GM18520 (cell line): ENCODE measurements around the gene KLHL30.

Experiments used
- ATAC-seq: cut with Tn5 transposase; IDR thresholded peaks from one replicate; pipeline ENCODE4 v1.9.1; 2021; ENCODE audit not compliant: unreplicated experiment

Gene KLHL30

DNA sequence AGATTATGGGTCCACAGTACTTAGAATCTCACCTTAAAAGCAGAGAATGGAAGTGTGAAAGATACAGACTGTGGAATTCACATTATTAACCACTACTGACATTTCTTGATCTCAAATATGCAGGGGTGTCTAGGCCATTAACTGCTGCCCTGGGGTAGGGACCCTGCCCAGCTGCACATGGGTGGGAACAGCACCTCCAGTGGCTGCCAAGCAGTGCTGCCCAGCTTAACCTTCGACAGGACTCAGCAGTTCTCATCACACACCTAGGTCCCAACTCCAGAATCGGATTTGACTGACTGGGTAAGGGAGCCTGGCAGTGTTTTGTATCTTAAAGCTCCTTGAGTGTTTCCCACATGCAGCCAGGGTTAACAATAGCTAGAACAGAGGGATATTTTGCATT, 35.2 kb downstream of the KLHL30 start:
- ATAC-seq, result no peak

DNA sequence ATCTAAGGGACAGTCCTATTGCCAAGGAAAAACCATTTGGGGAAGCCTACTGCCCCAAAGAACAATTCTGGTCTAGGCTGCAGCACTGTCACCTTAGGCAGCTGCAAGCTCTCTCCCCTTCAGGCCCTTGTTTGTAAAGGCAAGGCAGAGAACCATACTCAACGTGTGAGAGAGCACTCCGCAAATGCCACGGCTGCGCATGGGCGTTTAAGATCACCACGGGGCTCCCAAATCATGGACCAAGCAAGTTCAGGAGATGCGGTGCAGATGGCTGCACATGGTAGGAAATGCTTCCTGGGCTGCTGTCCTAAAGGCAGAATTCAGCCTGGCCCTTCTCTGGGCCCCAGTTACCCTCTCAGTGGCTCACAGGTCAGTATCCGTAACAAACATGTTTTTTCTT, 35.8 kb downstream of the KLHL30 start:
- no peak for ATAC-seq

DNA sequence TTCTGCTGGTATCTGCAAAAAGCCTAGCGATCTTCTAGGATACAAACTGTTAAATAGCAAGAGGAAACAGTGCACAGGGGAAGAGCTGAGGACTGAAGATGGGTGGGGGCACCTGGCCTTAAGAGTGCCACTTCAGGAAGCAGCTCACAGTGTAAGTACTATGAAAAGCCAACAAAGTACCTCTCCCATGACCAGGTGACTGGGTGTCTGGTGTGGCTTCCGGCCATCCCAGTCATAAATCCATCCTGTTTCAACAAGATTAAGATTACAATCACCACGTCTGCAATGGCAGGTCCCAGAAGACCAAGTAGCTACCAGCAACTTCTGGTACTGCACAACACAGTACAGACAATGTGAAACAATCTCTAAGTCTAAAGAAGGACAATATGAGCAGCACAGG, 36.2 kb downstream of the KLHL30 start:
- ATAC-seq, result no peak

DNA sequence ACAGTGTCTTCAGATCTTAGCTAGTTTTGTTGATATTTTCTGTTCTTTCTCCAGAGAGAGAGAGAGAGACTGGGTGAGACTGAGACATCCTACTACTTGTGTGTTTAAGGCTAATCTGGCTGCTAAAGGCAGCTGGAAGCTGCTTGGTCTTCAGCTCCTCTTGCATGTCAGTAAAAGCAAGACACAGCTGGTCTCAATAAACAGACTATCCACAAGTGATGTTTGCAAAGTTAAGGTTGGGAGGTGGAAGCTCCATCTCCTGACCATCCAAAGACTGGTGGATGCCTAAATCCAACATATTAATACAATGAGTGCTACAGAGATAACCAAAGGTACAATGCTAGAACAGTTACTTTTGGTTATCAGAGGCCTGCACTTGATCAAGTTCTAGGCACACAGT, 38.1 kb downstream of the KLHL30 start:
- no peak for ATAC-seq

DNA sequence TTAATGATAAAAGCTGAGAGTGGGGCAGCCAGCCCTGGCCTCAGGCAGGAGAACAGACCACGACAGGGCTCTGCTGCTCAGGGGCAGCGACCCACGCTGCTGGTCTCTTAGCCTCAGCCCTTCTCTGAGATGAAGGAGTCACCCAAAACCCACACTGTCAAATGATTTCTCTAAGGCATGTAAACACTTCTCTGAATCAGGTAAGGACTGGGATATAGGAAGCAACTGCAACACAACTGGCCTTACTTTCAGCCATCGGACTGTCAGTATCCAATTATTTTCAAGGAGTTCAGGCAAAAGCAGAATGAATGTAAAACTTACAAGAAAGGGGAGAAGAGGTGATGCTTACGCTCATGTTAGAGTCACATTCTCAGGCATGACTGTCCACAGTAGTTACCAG, 42.1 kb downstream of the KLHL30 start:
- ATAC-seq, result no peak

DNA sequence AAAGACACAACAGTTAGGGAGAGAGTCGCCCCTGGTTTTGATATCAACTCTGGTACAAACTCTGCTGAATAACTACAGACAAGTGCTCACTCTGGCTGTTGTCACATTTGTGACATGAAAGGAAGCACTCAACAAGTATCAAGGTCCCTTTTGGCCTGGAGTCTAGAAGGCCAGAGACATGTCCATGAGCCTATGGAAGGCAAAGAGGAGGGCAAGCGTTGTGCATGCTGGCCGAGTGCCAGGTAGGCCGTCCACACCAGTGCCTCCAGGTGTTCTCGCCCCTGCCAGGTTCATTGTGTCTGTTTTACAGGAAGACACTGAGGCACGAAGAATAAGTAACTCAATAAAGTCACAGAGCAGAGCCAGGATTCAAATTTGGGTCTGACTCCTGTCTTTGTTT, 43.9 kb downstream of the KLHL30 start:
- ATAC-seq, result no peak

DNA sequence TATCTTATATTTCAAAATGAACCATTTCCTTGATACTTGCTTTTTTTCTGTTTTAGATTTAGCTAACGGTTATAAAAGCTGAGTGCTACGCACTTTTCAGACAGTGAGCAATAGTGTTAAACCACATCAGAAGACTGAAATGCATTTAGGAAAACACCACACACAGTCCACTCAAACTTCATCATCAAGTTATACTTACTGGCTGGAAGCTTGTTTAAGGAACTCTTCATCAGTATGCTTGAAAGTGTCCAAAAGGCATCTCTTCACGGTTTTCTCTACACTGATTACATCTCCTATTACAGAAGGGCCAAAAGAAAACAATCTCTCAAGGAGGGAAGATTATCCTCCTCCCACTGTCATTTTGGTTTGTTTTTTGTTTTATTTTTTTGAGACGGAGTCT, 45.4 kb downstream of the KLHL30 start:
- ATAC-seq, result no peak

DNA sequence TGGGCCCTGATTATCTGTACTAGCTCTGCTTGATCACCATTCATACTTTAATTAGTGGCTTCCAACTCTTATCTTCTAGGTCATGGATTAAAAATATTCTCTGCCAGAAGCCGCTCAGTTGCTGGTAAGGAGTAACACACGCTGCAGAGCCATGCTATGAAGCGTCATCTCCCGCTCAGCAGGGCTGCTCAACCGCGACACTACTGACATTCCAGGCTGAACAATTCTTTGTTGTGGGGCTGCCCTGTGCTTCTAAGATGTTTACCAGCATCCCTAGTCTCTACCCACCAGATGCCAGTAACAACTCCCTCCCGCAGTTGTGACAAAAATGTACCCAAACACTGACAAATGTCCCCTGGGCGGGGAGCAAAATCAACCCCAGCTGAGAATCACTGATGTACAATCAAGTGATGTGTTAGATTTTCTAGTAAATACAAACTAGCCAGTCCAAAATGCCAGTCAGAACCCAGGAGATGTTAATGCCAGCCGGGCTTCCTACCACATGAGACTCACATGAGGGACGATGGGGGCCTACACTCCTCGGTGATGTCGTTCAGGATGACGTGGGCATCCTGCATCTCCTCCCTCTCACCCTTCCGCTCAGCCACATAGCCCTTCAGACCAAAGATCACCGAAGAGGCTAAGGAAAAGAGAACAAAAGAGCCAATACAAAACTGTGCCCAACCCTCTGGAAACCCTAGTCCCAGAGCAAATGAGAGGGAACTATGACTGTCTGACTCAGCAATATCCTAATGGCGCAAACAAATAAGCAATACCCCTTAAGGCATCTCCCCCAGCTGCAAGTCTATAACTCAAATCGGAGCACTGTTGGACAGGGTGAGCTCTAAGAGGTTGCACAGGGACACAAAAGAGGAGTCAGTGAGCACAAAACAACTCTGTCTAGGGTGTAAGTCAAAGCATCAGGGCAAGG, 49.4 kb downstream of the KLHL30 start:
- ATAC-seq, result no peak

DNA sequence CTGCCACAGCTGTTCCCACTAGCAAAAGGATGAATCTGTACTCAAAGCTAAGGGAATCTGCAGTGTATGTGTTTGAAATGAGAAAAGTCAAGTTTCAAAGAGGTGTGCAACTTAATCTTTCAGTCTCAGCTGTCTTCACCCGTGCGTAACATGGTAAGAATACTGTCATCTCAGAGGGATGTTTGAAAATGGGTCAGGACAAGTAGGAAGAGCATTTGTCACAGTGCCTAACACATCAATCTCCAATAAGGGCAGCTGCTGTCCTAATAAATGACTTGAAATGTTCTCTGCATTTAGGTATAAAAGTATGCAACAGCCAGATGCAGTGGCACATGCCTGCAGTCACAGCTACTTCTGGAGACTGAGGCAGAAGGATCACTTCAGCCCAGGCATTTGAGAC, 52.0 kb downstream of the KLHL30 start:
- ATAC-seq, result no peak
